ENCODE measurements around the gene RXFP1.

RXFP1 gene

GRCh38 chr4:158543191-158543590, 21.5 kb downstream of the RXFP1 start:
- no peak for DNase-seq (ENCODE audit: low spot score)

DNA sequence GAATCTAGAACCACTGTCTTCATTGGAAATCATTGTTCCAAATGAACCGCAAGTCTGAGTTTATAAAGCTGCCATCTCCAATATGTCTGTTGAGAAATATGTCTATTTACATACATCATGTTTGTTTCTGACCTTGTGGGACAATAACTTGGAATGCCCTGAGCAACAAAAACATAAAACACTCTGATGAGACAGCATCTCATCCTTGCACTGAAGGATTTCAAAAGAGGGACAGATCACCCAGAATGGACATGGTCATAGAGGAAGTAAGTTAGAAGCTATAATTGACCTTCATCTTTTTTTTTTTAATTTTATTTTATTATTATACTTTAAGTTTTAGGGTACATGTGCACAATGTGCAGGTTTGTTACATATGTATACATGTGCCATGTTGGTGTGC, 22.5 kb downstream of the RXFP1 start:
- no peak for DNase-seq (ENCODE audit: low spot score)

DNA sequence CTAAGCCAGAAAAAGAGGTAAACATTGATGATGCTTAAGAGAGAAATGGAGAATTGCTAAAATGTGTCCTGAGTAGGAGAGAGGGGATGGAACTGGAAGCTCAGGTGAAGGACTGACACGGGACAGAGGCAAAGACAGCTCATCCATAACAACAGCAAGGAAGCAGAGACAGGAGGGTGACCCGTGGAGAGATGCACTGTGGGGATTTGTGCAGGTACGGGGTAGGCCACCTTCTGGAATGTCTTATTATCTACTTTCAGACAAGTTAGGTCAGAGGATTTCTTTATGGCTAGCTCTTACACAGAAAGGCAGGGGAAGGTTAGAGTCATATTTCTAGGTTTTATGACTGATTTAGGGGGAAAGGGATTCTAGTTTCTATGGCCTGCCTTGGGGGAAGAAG, 31.7 kb downstream of the RXFP1 start:
- DNase-seq (ENCODE audit: low spot score): no peak

DNA sequence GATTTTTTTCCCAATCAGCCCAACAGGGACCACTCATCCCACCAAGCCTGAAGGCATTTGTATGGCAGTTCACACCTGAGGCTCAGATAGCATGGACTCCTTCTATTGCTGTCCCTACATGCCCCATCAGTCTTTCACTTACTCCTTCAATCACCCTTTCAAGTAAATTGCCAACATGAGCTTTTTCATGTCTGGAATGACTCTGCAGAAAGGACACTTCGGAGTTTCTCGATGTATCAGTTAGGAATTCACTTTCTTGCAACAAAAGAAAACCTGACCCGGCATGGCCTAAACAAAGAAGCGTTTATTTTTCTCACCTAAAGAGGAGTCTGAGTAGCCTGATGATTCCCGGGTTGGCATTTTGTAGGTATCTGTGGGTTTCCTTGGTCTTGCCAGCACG, 38.6 kb downstream of the RXFP1 start:
- DNase-seq (ENCODE audit: low spot score): no peak

GRCh38 chr4:158566860-158567259, 45.2 kb downstream of the RXFP1 start:
- no peak for DNase-seq (ENCODE audit: low spot score)

DNA sequence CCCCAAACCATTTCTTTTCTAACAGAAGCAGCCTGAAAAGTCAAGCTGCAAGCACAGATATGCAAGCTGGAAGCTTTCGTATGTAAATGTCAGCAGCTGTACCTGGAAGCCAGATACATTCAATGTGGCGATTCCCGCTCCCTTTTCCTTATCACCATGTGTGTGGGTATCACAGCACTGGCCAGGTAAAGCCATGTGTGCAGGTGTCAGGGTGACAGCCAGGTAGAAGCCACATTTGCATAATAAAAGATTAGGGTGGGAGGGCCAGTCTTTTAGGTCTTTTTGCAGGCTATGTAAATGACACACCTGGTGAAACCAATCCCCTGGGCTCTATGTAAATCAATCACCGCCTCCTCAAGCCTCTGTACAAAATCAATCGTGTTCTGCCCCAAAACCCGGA, 50.1 kb downstream of the RXFP1 start:
- DNase-seq (ENCODE audit: low spot score): no peak

- DNase-seq (ENCODE audit: low spot score): no peak
Measured at GRCh38 chr4:158572608-158573007, 50.9 kb downstream of the RXFP1 start.

DNA sequence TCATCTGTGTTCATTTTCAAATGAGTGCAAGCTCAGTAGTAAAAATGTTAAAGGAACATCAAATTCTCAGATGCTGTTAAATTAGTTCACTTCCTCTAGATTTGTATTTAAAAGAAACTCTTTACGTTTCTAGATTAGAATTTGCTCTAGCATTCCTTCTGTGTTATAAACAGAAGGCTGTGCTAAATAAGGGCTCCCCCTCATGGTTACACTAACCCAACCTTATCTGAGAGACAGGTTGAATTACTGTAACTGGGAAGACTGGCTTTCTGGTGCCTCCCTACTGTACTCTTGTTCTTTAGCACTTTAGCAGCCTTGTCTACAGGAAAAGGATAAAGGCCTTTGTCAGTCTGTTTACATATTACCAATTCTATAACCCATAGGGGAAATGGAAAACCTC, 56.8 kb downstream of the RXFP1 start:
- DNase-seq (ENCODE audit: low spot score): no peak

DNA sequence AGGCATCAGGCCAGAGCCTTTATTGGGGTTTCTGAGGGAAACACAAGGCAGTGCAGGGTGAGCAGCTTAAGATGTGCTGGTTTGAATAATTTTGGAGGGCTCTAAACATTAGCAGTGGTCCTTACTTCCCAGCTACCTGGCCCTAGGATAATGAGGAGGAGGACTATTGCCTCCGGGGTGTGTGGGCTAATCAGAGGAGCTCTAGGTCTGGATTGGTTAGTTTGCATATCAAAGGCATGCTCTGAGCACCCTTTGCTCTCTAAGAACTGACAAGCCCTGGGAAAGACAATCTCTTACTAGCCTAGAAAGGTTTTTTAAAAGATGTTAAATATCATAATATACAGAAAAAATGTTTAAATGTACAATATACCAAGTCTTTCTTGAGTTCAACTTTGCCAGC, 58.4 kb downstream of the RXFP1 start:
- DNase-seq (ENCODE audit: low spot score): no peak

DNA sequence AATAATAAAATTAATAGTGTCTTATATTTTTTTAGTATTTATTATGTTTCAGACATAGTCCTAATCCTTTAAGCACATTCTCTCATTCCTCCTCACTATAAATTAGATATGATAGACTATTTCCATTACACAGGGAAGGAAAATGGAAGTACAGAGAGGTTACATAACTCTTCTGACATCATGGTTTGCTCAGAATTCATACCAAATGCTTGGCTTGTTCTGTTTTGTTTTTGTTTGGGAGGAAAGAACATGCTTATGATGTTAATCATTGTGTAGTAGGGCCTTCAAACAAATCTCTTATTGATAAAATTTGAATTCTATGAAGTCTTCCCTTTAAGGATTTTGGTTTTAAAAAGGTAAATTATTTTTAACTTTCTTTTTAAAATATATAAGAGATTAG, 59.5 kb downstream of the RXFP1 start:
- DNase-seq (ENCODE audit: low spot score): no peak

DNA sequence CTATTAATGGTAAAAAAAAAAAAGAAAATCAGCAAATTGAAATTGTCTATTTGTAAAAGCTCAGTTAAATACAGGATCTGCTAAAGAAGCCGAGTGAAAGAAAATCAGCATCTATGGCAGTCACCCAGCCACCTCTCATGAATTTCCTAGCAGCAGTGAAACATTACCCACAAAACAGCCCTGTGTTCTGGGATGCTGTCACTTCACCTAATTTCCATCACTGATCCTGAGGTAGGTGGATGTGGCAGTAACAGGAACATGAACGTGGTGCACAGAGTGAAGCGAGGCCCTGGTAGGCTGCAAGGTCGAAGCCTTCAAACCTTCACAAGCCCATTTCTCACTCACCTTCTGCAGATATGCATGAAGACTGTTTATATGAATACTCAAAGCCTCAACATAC, 65.2 kb downstream of the RXFP1 start:
- DNase-seq (ENCODE audit: low spot score): no peak

DNA sequence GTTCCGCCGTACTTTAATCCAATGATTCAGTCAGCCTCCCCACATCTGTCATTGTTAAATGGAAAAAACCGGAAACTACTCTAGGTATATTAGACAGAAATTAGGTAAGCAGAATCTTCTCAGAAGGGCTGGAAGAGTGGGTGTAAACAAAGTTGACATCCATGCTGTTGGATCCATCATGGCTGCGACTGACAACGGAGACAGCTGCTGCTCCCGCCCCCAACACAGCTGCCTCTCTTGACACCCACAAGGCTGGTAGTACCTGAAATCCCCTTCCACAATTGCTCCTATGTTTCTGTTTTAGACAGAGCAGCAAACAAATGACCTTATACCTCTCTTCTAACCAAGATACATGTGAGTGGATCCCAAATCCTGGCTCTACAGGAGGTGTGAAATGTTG, 66.6 kb downstream of the RXFP1 start:
- no peak for DNase-seq (ENCODE audit: low spot score)

DNA sequence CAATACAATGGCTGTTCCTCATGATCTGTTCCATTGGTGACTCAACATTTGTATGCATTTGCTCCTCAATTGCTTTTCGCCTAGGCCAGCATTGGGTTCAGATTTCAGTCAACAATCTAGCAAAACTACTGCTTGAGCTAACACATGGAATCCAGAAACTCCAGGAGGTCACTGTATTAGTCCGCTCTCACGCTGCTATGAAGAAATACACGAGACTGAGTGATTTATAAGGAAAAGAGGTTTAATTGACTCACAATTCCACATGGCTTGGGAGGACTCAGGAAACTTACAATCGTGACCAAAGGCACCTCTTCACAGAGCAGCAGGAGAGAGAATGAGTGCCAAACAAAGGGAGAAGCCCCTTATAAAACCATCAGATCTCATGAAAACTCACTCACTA, 67.1 kb downstream of the RXFP1 start:
- DNase-seq (ENCODE audit: low spot score): no peak

DNA sequence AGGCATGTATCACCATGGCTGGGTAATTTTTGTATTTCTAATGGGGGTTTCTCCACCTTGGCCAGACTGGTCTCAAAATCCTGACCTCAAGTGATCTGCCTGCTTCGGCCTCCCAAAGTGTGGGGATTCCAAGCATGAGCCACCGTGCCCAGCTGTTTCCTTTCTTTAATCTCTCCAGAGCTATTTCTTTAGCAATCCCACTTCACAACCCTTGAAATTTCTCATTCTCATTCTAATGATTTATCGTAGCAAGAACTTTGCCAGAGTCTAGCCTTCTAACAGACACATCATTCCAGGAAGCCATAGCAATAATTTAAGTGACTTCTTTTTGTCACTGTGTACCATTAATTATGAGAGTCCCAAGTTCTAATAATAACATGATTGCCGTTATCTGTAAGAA, 68.6 kb downstream of the RXFP1 start:
- DNase-seq (ENCODE audit: low spot score): no peak

DNA sequence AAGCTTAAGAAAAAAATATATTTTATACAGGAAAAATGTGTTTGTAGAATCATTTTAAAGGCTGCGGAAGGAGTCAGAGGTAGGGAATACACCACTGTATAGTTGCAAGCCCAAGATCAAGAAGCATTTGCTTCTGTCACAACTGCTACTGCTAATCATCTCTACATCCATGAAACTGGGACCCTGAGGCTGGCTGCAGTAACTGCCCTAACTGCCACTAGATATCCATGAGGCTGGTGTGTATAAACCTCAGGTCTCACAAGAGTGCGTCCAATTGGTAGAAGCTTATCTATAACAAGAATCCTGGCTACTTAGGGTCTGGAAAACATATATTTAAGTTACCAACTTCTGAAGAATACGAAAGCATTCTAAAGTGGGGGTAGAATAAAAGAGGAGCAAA, 69.1 kb downstream of the RXFP1 start:
- no peak for DNase-seq (ENCODE audit: low spot score)

GRCh38 chr4:158597879-158598596, 76.4 kb downstream of the RXFP1 start:
- no peak for DNase-seq (ENCODE audit: low spot score)

DNA sequence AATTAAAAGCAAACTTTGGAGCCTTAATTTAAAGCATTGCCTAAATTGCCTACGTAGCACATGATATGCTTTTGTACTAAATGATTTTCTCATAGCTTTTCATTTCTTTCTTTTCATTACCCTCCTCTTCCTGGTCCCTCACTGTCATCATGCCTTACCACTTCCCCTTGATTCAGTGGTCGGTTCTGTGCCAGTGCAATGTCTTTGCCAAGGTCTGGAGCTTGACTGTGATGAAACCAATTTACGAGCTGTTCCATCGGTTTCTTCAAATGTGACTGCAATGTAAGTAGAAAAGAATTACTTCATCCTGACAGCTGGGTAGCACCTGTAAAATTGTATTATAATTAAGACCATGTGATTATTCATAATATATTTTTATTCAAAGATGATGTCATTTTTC, 77.5 kb downstream of the RXFP1 start:
- no peak for DNase-seq (ENCODE audit: low spot score)

- no peak for DNase-seq (ENCODE audit: low spot score)
Measured at GRCh38 chr4:158599765-158600498, 78.2 kb downstream of the RXFP1 start.

GRCh38 chr4:158604369-158604768, 82.7 kb downstream of the RXFP1 start:
- DNase-seq (ENCODE audit: low spot score): no peak

- no peak for DNase-seq (ENCODE audit: low spot score)
Measured at GRCh38 chr4:158605393-158605792, 83.7 kb downstream of the RXFP1 start.

- DNase-seq (ENCODE audit: low spot score): no peak
Measured at GRCh38 chr4:158606969-158607368, 85.3 kb downstream of the RXFP1 start.

DNA sequence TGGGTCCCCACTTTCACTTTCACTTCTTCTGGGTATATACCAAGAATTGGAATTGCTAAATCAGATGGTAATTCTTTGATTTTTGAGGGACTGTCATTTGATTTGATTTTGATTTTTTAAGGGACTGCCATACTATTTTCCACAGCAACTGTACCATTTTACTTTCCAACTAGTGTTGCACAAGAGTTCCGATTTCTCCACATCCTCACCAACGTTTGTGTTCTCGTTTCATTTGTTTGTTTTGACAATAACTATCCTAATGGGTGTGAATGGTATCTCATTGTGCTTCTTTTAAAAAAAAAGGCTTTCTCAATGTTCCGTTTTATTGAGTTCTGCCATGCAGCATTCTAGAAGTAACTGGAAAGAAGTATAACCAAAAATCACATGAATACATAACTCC, 87.4 kb downstream of the RXFP1 start:
- no peak for DNase-seq (ENCODE audit: low spot score)

GRCh38 chr4:158610790-158611189, 89.1 kb downstream of the RXFP1 start:
- DNase-seq (ENCODE audit: low spot score): peak; percentile 0

GRCh38 chr4:158613046-158613445, 91.4 kb downstream of the RXFP1 start:
- DNase-seq (ENCODE audit: low spot score): no peak
